ENCODE measurements around the gene ZDHHC16. TPM values are rescaled to one million over a fixed set of nuclear protein-coding genes. Genes with fewer than 3 reads are reported as not detected.
"Not testable (repeated sequence)": the region's sequence is repeated elsewhere in the genome, so short reads cannot be mapped to it uniquely, and the experiment has no call there.

The ZDHHC16 gene
- total RNA-seq, 1 donor from 2014 or later, result 20.7 TPM

- DNase-seq, result no peak
Observed at GRCh38 chr10:97434557-97434956, 11.4 kb upstream of the ZDHHC16 start.

DNA sequence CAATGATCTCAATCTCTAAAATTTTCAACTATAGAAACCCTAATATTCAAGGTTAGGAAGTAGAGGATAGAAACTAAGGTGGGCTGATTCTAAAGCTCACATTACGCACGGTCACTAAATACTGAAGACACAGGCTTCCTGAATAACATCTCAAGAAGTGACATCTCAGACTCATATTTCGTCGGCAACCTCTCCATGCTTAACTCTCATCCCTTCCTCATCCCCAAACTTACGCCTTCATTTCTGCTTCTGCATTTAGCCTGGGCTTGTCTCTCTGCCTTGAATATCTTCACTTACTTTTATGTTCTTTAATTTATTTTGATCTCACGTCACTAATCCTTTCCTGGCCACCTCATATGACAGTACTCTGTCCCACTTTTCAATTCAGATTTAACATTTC is 10.8 kb upstream of the ZDHHC16 start:
- DNase-seq, result no peak

GRCh38 chr10:97442277-97442676 is 3.7 kb upstream of the ZDHHC16 start:
- DNase-seq, result no peak

- DNase-seq, result no peak
Observed at GRCh38 chr10:97444212-97444611, 1.8 kb upstream of the ZDHHC16 start.

DNA sequence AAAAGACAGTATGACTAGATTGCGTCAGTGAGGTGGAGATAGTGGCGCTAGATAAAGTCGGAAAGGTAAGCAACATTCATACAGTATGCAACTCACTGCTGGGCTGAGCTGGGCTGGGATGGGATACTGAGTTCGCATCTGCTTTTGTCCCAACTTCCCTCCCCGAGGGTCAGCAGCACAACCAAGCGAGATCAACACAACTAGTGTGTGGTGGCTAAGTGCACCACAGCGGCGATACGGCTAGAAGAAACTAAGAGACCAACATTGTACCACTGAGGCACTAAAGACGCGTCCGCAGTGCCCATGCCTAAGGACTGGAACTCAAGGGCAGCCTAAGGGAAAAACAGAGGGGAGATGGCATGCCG is 636 bp upstream of the ZDHHC16 start:
- DNase-seq, result no peak

- DNase-seq, result no peak
Observed at GRCh38 chr10:97450828-97451227, 4.9 kb downstream of the ZDHHC16 start.

DNA sequence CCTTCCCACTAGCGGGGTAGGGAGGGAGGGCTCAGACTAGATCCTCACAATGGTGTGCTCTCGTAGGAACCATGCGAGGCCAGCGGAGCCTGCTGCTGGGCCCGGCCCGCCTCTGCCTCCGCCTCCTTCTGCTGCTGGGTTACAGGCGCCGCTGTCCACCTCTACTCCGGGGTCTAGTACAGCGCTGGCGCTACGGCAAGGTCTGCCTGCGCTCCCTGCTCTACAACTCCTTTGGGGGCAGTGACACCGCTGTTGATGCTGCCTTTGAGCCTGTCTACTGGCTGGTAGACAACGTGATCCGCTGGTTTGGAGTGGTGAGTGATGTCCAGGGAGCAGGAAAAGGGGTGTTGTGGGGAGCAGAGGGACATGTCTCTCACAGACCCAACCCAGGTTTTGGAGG is 5.6 kb downstream of the ZDHHC16 start:
- no peak for DNase-seq

DNA sequence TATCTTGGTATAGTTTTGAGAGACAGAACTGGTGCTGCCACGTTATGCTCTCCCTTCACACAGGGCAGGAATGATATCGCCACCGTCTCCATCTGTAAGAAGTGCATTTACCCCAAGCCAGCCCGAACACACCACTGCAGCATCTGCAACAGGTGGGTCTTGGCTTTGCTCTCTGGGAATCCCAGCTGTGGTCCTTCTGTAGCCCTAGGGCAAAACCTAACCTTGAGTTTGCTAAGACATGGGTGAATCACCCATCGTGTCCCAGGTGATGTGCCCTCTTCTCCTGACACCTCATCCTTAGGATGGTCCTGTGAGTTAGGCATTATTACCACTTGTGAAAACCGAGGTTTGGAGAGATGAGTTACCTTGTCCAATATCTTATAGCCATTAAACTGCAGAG is 6.4 kb downstream of the ZDHHC16 start:
- no peak for DNase-seq

- DNase-seq, result peak; percentile 7
Observed at GRCh38 chr10:97454330-97455036, 8.5 kb downstream of the ZDHHC16 start.

DNA sequence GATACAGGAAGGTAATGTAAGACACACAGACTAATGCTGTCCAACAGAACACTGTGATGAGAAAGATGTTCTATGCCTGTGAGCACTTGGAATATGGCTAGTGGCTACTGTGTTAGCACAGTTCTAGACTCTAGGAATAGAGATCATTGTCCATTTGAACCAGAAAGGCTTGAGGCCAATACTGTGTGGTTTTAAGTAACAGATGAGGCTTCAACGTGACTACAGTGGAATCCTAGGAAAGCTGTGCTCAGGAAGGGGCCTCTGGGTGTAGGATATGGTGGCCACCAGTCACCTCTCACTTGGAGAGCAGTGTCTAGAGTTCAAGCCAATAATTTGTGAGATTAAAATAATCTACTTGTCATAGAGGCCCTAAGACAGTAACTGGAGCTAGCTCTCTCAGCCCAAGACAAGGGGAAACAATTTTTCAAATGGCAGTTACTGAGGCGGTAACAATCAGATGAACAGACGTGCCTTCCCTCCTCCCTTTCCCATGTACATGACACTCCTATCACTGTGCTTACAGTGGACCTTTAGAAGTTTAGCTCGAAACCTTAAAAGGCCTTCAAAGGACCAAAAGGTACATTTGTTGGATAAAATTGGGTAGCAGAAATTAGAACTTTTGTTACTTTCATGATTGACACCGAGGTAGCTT is 10.2 kb downstream of the ZDHHC16 start:
- DNase-seq, result no peak

DNA sequence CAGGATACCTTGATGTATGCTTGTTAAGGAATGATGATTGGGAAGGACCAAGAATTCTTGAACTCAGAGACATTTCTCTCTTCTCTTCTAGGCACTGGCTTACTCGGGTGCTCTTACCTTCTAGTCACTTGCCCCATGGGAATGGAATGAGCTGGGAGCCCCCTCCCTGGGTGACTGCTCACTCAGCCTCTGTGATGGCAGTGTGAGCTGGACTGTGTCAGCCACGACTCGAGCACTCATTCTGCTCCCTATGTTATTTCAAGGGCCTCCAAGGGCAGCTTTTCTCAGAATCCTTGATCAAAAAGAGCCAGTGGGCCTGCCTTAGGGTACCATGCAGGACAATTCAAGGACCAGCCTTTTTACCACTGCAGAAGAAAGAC is 10.7 kb downstream of the ZDHHC16 start:
- no peak for DNase-seq

- no peak for DNase-seq
Observed at GRCh38 chr10:97459111-97459510, 13.1 kb downstream of the ZDHHC16 start.

DNA sequence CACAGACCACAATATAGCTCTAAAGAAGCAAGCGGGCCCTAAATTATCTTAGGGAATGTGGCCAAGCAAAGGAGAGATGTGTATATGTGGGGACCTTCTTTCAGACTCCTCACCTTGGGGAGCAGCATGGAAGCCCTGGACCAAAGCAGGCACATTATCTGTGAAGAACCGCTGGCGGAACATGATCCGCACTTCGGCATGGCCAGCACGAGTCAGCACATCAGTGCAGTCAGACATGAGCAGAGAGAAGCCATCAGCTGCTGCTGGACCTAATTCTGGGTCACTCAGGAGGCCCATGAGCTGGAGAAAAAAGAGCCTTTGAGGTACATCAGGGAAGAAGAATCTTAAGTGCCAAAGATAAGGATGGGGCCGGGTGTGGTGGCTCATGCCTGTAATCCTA is 14.0 kb downstream of the ZDHHC16 start:
- DNase-seq, result no peak

GRCh38 chr10:97462309-97462708 is 16.3 kb downstream of the ZDHHC16 start:
- DNase-seq, result no peak

- peak; percentile 49 for DNase-seq
Observed at GRCh38 chr10:97463363-97464132, 17.6 kb downstream of the ZDHHC16 start.

- no peak for DNase-seq
Observed at GRCh38 chr10:97464226-97464625, 18.3 kb downstream of the ZDHHC16 start.

DNA sequence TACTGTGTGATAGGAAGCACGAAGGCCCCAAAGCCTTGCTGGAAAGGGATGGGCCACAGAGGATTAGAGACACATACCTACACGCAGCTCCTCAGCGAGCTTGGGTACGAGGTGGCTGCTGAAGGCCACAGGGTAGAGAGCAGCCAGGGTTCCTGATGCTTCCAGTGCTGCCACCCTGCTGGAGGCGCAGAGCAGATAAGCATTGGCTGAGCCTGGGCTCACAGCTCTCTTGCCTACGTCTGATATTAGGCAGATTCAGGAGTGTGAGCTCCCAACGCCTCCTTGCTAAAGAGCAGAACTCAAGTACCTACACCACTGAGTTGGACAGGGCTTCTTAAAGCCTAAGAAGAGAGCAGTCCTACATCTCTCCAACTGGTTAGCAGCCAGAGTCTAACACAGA is 20.0 kb downstream of the ZDHHC16 start:
- no peak for DNase-seq

DNA sequence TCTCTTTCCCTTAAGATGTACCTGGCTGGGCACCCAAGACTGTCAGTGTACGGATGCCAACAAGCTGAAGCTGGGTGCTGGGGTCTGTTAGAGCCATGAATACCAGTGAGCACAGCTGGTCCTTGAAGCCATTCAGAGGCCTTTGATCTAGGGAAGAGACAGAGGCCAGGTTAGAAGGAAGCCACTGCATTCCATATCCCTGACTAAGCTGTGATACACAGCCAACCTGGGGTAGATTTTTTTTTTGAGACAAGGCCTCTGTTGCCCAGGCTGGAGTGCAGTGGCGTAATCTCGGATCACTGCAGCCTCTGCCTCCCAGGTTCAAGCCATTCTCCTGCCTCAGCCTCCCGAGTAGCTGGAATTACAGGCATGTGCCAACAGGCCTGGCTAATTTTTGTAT is 20.8 kb downstream of the ZDHHC16 start:
- no peak for DNase-seq

- no peak for DNase-seq
Observed at GRCh38 chr10:97468162-97468561, 22.2 kb downstream of the ZDHHC16 start.

- DNase-seq, result not testable (repeated sequence)
Observed at GRCh38 chr10:97468781-97469180, 22.8 kb downstream of the ZDHHC16 start.

- DNase-seq, result no peak
Observed at GRCh38 chr10:97474918-97475317, 28.9 kb downstream of the ZDHHC16 start.

DNA sequence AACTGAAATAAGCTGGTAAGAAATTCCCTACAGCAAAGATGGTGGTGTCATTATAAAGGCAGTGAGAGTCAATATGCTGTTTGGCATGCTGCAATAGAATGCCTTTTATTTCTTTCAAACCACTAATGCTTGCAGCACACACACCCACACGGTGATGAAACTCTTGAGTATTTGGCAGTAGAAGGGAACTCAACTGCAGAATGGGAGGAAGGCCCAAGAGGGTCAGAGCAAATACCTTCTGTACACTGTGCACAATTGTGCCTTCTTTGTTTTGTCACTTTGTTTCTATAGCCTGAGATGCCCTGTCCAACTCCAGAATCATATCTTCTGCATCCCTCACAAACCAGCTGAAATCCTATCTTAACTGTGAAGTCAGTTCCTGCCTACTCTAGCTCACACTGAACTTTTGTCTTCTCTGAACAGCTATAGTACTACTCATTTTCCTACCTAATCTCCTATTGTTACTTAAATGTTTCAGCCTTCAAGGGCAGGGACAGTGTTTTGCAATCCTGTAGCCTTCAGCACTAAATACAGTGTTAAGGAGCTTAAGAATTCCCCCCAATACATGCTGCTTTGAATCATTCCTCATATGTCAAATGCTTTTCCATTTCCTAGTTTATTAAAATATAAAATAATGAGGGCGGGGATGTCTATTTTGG is 30.1 kb downstream of the ZDHHC16 start:
- no peak for DNase-seq

GRCh38 chr10:97479410-97479809 is 33.4 kb downstream of the ZDHHC16 start:
- DNase-seq, result not testable (repeated sequence)

All from skin of body (tissue), 2 donors.